Pericardium fibroblast (primary cell): ENCODE results near the gene CYBB. TPM values are rescaled to one million over a fixed set of nuclear protein-coding genes. Genes with fewer than 3 reads are reported as not detected.

Experiments
- total RNA-seq: library from RNA; depleted of rRNA; stranded (reverse); fragments of >200 nt; gene quantifications from 2 replicates; pipeline ENCODE4 v1.2.3, GENCODE V29; 2015

Gene CYBB
- total RNA-seq: 0.12 TPM in 1 of 2 replicates, not detected in the other

GRCh38 chrX:37779857-37780256, at the start of gene CYBB:
TSS of gene CYBB (plus strand) at chrX:37780059. CDS start at chrX:37780078, 19 bp downstream.

GRCh38 chrX:37846934-37847732, 67.3 kb downstream of the CYBB start, which contains the start of gene DYNLT3:
TSS of gene DYNLT3 (minus strand) at chrX:37847571. CDS start at chrX:37847510, 61 bp downstream.

Other genes with a start within 250 kb of the CYBB start
- 1.1 TPM in 1 of 2 replicates, not detected in the other for gene LANCL3, start 208.4 kb upstream of the CYBB start, total RNA-seq
- 0.12 TPM in 1 of 2 replicates, not detected in the other for gene XK, start 94.3 kb upstream of the CYBB start, total RNA-seq
- gene DYNLT3, start 67.5 kb downstream of the CYBB start, total RNA-seq: 9.3 and 30.3 TPM in 2 replicates
- 0.35 TPM in 1 of 2 replicates, not detected in the other for gene SYTL5, start 226.5 kb downstream of the CYBB start, total RNA-seq